GM12875 (cell line): ENCODE measurements around the gene PITRM1.

Experiments used
- H3K4me3 ChIP-seq: one replicate; pipeline ENCODE4 v1.5.1; 2011; ENCODE audit warnings: low read depth, low read length, control low read depth
- TF ChIP-seq, protein P1 (sequence below): IDR thresholded peaks from 2 replicates; pipeline ENCODE4 v1.5.1; 2011; ENCODE audit warnings: low read depth, mild to moderate bottlenecking, control low read depth, inconsistent platforms, low read length, moderate library complexity, borderline replicate concordance; ENCODE audit not compliant: insufficient read depth

The PITRM1 gene

DNA sequence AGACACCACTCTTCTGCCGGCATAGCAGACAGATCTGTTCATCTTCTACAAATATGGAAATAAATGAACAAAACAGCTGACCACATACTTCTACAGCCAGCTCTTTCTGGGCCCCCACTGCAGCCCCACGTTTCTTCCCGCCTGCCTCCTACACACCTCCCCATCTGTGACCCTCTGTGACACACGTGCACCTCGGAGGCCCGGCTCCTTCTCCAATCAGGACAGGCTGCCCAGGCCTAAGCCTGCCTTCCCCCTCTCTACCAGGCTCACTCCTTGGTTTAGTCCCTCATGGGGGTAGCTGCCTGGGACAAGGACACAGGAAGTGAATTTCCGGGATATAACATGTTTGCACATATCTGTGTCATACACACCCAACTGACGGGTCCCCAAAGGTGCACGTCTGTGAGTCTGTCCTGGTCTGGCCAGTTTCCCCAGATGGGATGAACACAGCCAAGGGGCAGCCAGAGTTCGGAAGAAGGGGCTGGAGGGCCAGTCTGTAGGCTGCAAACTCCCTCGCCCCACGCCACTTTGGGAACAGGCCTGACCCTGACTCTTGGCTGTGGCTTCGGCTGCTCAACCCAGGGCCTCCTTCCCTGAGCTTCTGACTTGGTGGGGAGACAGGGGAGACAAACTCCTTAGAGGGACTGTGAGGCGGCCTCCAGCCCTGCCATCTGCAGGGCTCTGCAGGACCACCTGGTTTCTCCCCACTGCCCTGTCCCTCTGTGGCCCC is 30.3 kb downstream of the PITRM1 start:
- TF ChIP-seq, protein P1, sequence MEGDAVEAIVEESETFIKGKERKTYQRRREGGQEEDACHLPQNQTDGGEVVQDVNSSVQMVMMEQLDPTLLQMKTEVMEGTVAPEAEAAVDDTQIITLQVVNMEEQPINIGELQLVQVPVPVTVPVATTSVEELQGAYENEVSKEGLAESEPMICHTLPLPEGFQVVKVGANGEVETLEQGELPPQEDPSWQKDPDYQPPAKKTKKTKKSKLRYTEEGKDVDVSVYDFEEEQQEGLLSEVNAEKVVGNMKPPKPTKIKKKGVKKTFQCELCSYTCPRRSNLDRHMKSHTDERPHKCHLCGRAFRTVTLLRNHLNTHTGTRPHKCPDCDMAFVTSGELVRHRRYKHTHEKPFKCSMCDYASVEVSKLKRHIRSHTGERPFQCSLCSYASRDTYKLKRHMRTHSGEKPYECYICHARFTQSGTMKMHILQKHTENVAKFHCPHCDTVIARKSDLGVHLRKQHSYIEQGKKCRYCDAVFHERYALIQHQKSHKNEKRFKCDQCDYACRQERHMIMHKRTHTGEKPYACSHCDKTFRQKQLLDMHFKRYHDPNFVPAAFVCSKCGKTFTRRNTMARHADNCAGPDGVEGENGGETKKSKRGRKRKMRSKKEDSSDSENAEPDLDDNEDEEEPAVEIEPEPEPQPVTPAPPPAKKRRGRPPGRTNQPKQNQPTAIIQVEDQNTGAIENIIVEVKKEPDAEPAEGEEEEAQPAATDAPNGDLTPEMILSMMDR: no peak
- H3K4me3 ChIP-seq: no peak overlapping the region

DNA sequence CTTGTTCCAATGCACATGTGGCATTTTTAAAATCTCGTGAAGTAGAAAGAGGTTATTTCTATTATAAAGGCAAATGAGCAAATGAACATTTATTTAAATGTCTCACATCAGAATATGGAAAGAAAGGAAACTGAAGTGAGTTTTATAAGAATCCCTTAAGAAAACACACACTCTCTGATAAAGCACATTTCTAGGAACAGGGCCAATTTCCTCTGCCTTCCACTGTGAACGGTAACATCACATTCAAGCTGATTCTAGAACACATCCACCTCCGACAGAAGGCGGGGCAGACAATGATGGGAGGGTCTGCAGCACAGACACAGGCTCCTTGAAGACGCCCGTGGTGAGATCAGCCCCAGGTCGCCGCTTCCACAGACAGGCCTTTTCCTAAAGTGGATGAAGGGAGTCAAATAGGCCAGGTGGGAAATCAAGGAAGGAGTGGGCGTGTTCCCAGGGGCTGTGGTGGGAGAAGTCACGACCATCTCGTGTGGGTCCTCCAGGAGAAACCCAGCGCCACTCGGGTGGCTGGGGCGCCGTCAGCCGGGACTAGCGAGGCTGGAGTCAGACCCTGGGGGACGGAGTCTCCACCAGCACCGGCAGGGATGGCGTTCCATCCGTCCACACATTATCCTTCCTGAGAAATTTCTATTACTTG is 31.1 kb downstream of the PITRM1 start:
- TF ChIP-seq, protein P1: no peak
- H3K4me3 ChIP-seq: no peak overlapping the region

DNA sequence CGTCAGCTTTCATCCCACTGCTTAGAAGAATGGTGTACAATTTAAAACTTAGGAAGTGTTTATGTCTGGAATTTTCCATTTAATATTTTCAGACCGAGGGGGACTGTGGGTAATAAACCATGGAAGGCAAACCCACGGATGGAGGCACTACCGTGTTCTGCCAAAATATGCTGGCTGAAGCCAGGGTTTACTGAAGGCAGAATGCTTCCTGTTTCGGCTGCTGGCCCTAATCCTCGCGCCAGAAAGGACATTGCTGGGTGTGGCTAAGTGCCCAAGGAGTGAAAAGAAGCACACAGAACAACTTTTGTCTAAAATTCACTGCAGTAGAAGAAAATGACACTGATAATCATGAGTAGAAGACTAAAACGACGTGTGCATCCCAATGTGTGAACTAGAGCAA is 32.3 kb downstream of the PITRM1 start:
- TF ChIP-seq, protein P1: no peak
- no peak overlapping the region for H3K4me3 ChIP-seq

DNA sequence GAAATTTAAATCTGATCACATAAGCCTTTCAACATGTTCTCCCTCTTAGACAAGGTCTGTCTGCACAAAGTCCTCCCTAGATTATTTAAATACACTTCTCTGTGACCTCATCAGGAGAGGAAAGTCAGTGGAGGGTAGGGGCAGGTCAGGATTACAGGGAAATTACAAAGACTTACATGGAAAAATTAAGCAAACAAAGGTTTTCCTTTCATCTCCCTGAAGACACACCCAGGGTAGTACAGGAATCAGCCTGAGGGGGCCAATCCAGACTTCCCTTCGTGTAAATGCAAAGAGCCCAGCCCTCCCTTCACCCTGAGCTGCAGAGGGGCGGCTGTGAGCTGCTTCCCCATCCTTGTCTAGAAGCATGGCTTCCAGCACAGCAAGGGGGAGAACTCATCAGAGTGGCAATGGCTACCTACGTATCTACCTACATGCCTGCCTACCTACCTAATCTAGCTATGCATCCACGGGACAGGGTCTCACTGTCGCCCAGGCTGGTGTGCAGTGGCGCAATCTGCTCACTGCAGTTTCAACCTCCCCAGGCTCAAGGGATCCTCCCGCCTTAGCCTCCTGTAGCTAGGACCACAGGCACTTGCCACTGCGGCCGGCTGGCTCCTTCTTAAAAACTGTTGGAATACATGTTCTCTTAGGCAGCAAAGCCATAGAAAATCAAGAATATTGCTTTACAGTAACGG is 33.2 kb downstream of the PITRM1 start:
- H3K4me3 ChIP-seq: no peak overlapping the region
- TF ChIP-seq, protein P1: no peak

DNA sequence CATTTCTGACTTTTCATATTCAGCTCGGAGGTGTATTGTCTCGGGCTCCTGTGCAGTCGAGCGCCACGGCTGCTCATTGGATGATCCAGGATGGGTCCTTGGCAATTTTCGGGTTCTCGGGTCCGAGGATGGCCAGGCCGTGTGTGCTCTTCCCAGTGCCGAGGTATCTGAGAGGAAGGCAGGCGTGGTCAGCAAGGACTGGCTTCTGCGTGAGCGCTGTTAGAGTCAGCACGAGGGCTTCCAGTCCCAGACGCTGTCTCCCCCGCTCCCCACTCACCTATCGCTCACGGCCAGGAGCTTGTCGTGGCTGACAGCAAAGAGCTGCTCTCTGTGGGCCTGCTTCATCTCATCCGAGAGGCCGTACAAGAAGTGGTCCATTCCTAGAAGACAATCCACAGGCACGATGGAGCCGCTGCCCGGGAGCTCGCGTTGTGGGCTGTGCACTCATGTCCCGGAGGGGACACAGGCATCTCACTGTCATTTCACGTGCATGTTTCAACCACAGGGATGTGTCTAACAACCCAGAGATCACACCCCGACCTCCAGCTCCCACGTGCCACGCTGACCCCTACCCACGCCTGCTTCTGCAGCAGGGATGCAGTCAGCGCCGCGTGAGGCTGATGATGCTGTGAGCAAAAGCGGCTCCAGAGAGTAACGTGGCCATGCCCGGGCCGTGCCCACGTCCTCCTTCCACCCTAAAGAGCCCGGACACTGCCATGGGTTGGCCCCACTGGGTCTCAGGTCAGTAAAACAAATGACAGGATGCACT is 34.4 kb downstream of the PITRM1 start:
- H3K4me3 ChIP-seq: no peak overlapping the region
- TF ChIP-seq, protein P1: no peak

DNA sequence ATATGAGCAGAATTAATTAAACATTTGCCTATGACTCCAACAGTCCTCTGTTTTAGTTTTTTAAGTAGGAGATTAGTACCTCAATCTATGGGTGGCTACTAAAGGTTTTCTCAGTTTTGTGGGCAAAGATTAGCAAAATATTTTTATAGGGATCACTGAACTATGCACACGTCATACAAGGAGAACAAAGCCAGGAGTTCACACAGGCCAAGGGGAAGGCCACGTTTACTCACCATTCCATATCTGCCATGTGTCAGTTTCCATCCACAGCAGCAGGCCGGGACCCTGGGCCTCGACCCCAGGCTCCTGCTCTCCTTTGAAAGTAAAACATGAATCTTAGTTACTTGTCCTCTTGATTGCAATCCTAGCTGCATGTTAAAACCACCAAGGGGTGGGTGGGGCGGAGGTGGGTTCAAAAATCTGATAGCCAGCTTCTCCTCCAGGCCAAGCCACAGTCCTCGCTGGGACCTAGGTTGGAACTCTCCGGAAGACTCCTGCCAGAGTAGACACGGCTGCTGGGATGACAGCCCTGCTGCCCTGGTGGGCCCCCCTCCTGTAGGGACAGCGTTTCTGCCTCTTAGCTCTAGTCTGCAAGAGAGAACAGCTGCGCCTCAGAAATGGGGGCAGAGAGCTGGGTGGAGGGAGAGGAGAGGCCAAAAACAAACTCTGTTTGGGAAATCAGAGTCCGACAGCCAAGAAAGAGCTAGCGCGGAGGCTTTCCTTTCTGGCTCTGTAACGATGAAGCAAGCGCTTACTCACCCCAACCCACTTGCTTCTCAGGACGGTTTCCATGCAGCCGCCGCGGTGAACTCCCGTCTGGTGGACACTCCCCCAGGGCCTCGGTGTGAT is 35.6 kb downstream of the PITRM1 start:
- TF ChIP-seq, protein P1: no peak
- no peak overlapping the region for H3K4me3 ChIP-seq
